Astrocyte of the cerebellum (primary cell): ENCODE measurements around the gene TMEM108.

Source experiments
- DNase-seq: peaks from one replicate; pipeline ENCODE4 v3.0.0-alpha.2; 2011; ENCODE audit warnings: low read depth
- H3K4me3 ChIP-seq: 2 replicates; pipeline ENCODE4 v1.5.1; 2011; ENCODE audit warnings: mild to moderate bottlenecking, low read depth, low read length, moderate library complexity
- CTCF ChIP-seq: IDR thresholded peaks from 2 replicates; pipeline ENCODE4 v1.5.1; 2012; ENCODE audit warnings: low read length, low read depth, moderate library complexity, mild to moderate bottlenecking; ENCODE audit errors: missing control alignments
- in situ Hi-C: cut with HindIII; loops from 2 replicates; pipeline ENCODE4 v1.10.0; 2017; ENCODE audit warnings: low sequenced_read_pairs

TMEM108 gene

DNA sequence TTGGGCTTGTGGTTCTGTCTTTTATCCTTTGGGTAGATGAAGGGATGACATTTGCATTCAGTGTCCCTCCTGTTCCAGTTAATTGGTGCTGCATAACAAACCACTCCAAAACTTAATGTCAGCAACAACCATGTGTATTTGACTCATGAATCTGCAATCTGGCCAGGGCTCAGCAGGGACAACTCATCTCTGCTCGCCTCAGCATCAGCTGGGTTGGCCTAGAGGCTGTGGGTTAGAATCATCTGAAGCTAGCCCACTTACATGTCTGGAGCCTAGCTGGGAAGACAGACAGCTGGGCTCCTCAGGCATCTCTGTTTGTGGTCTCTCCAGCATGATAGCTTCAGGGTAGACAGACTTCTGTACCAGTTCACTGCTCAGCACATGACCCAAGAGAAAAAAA lies 92.0 kb downstream of the TMEM108 start:
- H3K4me3 ChIP-seq: no peak overlapping the region
- no peak for TF ChIP-seq CTCF
- peak; percentile 50 for DNase-seq
- in situ Hi-C loops: no loop called here

- DNase-seq: no peak
- H3K4me3 ChIP-seq: no peak overlapping the region
- in situ Hi-C loops: no loop called here
- TF ChIP-seq CTCF: no peak
Measured at GRCh38 chr3:133135306-133135705, 97.1 kb downstream of the TMEM108 start.

DNA sequence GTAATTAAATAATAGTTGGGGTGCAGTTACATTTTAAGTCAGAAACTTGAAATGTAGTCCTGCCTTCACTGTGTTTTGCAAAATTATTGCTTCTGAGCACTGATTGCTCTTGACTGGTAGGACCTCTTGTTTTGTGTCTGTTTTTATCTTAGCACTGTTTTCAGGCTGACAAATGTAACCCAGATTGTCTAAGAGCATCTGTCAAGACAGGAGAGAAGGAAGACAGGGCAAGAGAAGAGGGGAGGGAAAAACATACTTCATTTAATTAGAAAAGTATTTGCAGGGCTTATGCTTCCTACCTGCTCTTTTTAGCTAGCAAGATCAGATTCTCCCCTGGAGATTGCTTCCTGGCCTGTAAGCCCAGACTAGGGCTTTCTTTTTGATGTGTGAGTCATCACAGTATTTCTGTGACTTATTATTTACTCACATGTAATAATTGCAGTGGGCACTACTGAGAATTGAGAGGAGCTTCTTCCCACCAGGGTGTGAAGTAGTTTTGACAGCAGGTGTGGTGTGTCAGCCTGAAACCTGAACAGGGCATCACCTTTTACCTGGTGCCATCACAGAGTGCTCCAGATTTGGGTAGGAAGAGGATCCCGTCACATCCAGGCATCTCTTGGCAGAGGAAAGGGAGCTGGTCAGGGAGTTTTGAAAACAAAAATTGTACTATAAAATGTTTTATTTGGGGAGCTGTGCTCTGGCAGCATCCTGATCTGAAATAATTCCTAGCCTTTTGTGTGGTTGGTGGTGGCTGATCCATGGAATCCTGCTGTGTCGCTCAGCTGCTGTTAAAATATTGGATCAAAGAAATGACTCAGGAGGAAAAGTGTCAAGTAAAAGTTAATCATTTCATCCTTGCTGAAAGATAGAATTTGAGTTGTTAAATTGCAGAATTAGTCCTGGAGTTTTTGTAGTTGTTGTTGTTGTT lies 98.2 kb downstream of the TMEM108 start:
- TF ChIP-seq CTCF: no peak

GRCh38 chr3:133137042-133137996 lies 99.1 kb downstream of the TMEM108 start:
- no peak for DNase-seq
- TF ChIP-seq CTCF: no peak
- H3K4me3 ChIP-seq: no peak overlapping the region
- in situ Hi-C loops: no loop called here

More for the DNA sequence above, 98.2 kb downstream of the TMEM108 start:
- DNase-seq: no peak
- no peak overlapping the region for H3K4me3 ChIP-seq
- in situ Hi-C loops: no loop called here

DNA sequence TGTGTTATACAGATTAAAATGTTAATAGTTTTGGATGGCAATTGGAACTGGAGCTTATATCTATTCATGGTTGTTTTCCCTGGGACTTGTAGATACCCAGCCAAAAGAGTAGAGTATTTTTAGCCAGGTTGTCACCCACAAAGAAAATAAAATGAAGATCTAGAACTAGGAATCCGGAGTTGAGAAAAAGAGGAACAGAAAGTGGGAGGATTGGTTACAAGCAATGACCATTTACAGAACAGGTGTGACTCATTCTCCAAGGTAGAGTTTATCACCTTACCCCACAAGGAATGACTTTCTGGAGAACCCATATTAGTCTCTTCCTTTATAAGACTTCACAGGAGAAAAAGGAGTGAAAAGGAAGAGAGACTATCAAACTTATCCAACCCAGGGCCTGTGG lies 99.8 kb downstream of the TMEM108 start:
- TF ChIP-seq CTCF: no peak
- no peak overlapping the region for H3K4me3 ChIP-seq
- no peak for DNase-seq
- in situ Hi-C loops: no loop called here

DNA sequence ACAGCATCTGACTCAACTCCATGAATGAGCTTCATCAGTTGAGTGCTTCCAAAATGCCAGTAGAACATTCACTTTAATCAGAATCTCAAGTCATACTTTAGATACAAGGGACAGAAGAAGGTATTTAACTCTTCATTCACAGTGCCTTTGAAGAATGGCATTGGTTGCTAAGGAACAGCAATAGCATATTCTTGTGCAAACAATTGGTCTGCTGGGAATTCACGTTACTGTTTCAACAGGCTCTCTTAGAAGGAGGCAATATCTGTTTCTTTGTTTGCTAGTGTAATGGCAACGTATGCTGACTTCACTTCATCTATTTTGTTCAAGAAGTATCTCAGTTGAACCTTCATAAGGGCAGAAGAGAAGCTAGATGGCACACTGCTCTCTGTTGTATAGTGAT lies 113.9 kb downstream of the TMEM108 start:
- no peak for DNase-seq
- in situ Hi-C loops: no loop called here

More for the DNA sequence above, 113.9 kb downstream of the TMEM108 start:
- H3K4me3 ChIP-seq: no peak overlapping the region
- TF ChIP-seq CTCF: no peak
